Astrocyte (in vitro differentiated cells and primary cell): ENCODE results near the gene KRT86. TPM values are rescaled to one million over a fixed set of nuclear protein-coding genes. Genes with fewer than 3 reads are reported as not detected.

Experiments
- DNase-seq: peaks from one replicate; pipeline ENCODE4 v3.0.0-alpha.2; 2010; ENCODE audit warnings: low read depth
- FAIRE-seq: peaks from 2 replicates; lab custom pipeline; 2011; peaks lifted over from hg19 to GRCh38; lab: Jason Lieb, UNC
- H2AFZ ChIP-seq: 2 replicates; pipeline ENCODE4 v1.6.0; 2012; ENCODE audit warnings: low read depth, low read length, inconsistent platforms
- H3K27ac ChIP-seq: 2 replicates; pipeline ENCODE4 v1.5.1; 2011; ENCODE audit warnings: low read depth, low read length, inconsistent platforms
- H3K27me3 ChIP-seq: 2 replicates; pipeline ENCODE4 v1.6.0; 2011; ENCODE audit warnings: low read length, inconsistent platforms; ENCODE audit not compliant: insufficient read depth
- H3K36me3 ChIP-seq: 2 replicates; pipeline ENCODE4 v1.5.1; 2011; ENCODE audit warnings: low read length, inconsistent platforms; ENCODE audit not compliant: insufficient read depth
- H3K4me1 ChIP-seq: 2 replicates; pipeline ENCODE4 v1.5.1; 2011; ENCODE audit warnings: low read length, inconsistent platforms; ENCODE audit not compliant: insufficient read depth
- H3K4me2 ChIP-seq: 2 replicates; pipeline ENCODE4 v1.6.0; 2012; ENCODE audit warnings: low read length, inconsistent platforms
- H3K4me3 ChIP-seq: 2 replicates; pipeline ENCODE4 v1.5.1; 2011; ENCODE audit warnings: low read depth, mild to moderate bottlenecking, low read length, inconsistent platforms; ENCODE audit not compliant: insufficient read depth
- H3K79me2 ChIP-seq: 2 replicates; pipeline ENCODE4 v1.6.0; 2012; ENCODE audit warnings: mild to moderate bottlenecking, low read length, inconsistent platforms; ENCODE audit not compliant: insufficient read depth
- H3K9ac ChIP-seq: 2 replicates; pipeline ENCODE4 v1.6.0; 2012; ENCODE audit warnings: mild to moderate bottlenecking, low read length, inconsistent platforms
- H3K9me3 ChIP-seq: 2 replicates; pipeline ENCODE4 v1.5.1; 2012; ENCODE audit warnings: low read depth, mild to moderate bottlenecking, low read length, inconsistent platforms; ENCODE audit not compliant: insufficient read depth
- H4K20me1 ChIP-seq: 2 replicates; pipeline ENCODE4 v1.6.0; 2012; ENCODE audit warnings: low read length, inconsistent platforms; ENCODE audit not compliant: insufficient read depth
- H3K27ac Mint-ChIP-seq: one replicate; pipeline ENCODE4 v1.8.0; 2021; ENCODE audit warnings: mild to moderate bottlenecking, mixed read lengths; ENCODE audit not compliant: unreplicated experiment
- H3K27me3 Mint-ChIP-seq: one replicate; pipeline ENCODE4 v1.8.0; 2021; ENCODE audit warnings: low read depth, mixed read lengths; ENCODE audit not compliant: unreplicated experiment
- H3K36me3 Mint-ChIP-seq: one replicate; pipeline ENCODE4 v1.8.0; 2021; ENCODE audit warnings: low read depth, mixed read lengths; ENCODE audit not compliant: unreplicated experiment
- H3K4me1 Mint-ChIP-seq: one replicate; pipeline ENCODE4 v1.8.0; 2021; ENCODE audit warnings: low read depth, mixed read lengths; ENCODE audit not compliant: unreplicated experiment
- H3K4me3 Mint-ChIP-seq: one replicate; pipeline ENCODE4 v1.8.0; 2021; ENCODE audit warnings: mild to moderate bottlenecking, moderate library complexity, mixed read lengths; ENCODE audit not compliant: unreplicated experiment
- H3K9me3 Mint-ChIP-seq: one replicate; pipeline ENCODE4 v1.8.0; 2021; ENCODE audit warnings: mild to moderate bottlenecking, mixed read lengths; ENCODE audit not compliant: unreplicated experiment
- CTCF ChIP-seq: IDR thresholded peaks from 2 replicates; pipeline ENCODE4 v1.5.1; 2011; ENCODE audit warnings: low read depth, mild to moderate bottlenecking, inconsistent platforms, low read length, moderate library complexity; ENCODE audit not compliant: insufficient read depth
- EZH2 ChIP-seq: IDR thresholded peaks from 2 replicates; pipeline ENCODE4 v1.6.1; 2012; ENCODE audit warnings: mild to moderate bottlenecking, low read length, inconsistent platforms; ENCODE audit not compliant: insufficient read depth
- total RNA-seq: library from RNA; stranded (reverse); gene quantifications from 2 replicates; pipeline ENCODE4 v1.2.1, GENCODE V29; 2021

KRT86 gene
- total RNA-seq, 1 donor from 2014 or later = 0.43 TPM

GRCh38 chr12:52307836-52308805 lies 33.7 kb downstream of the KRT86 start:
- peaks cover 85% of the 10 kb centered on the region for H3K27me3 Mint-ChIP-seq
- Histone ChIP-seq H4K20me1 (no peaks in the 10 kb centered on the region), H3K36me3 (no peaks in the 10 kb centered on the region), H3K4me2 (peak overlapping the region; percentile 93), H3K27ac (no peak overlapping the region), H3K79me2 (no peaks in the 10 kb centered on the region), H3K9ac (peak overlapping the region; percentile 20), H3K27me3 (peaks cover 37% of the 10 kb centered on the region), H3K4me1 (peaks cover 8% of the 10 kb centered on the region), H3K9me3 (no peaks in the 10 kb centered on the region), H3K4me3 (peak overlapping the region; percentile 57), H2AFZ (peak overlapping the region; percentile 92)
- TF ChIP-seq CTCF = no peak
- peaks cover 10% of the 10 kb centered on the region for H3K4me1 Mint-ChIP-seq
- no peaks in the 10 kb centered on the region for H3K9me3 Mint-ChIP-seq
- no peaks in the 10 kb centered on the region for H3K36me3 Mint-ChIP-seq
- peak; percentile 34 for DNase-seq
- no peak for FAIRE-seq
- H3K27ac Mint-ChIP-seq = no peak overlapping the region
- peak overlapping the region; percentile 79 for H3K4me3 Mint-ChIP-seq

- Mint-ChIP-seq H3K36me3 (no peaks in the 10 kb centered on the region), H3K4me1 (peaks cover 10% of the 10 kb centered on the region), H3K27ac (no peak overlapping the region), H3K4me3 (peak overlapping the region; percentile 79), H3K27me3 (peaks cover 93% of the 10 kb centered on the region), H3K9me3 (no peaks in the 10 kb centered on the region)
- no peaks in the 10 kb centered on the region for H3K79me2 ChIP-seq
- H2AFZ ChIP-seq = peak overlapping the region; percentile 92
- H3K4me2 ChIP-seq = peak overlapping the region; percentile 93
- DNase-seq (no peak), FAIRE-seq (no peak)
- H3K9me3 ChIP-seq = no peaks in the 10 kb centered on the region
- H3K4me1 ChIP-seq = peaks cover 8% of the 10 kb centered on the region
- no peak overlapping the region for H3K4me3 ChIP-seq
- no peak overlapping the region for H3K27ac ChIP-seq
- TF ChIP-seq EZH2 (no peak), CTCF (no peak)
- H4K20me1 ChIP-seq = no peaks in the 10 kb centered on the region
- peaks cover 37% of the 10 kb centered on the region for H3K27me3 ChIP-seq
- no peak overlapping the region for H3K9ac ChIP-seq
- no peaks in the 10 kb centered on the region for H3K36me3 ChIP-seq
These were observed 34.5 kb downstream of the KRT86 start for GRCh38 chr12:52308806-52309425.
